HG03520 (cell line): Measurements from ENCODE around the gene PLEKHG4B.

Experiments used
- ATAC-seq: cut with Tn5 transposase; IDR thresholded peaks from one replicate; pipeline ENCODE4 v1.9.1; 2021; ENCODE audit warnings: mild to moderate bottlenecking, moderate library complexity; ENCODE audit not compliant: unreplicated experiment

PLEKHG4B gene

DNA sequence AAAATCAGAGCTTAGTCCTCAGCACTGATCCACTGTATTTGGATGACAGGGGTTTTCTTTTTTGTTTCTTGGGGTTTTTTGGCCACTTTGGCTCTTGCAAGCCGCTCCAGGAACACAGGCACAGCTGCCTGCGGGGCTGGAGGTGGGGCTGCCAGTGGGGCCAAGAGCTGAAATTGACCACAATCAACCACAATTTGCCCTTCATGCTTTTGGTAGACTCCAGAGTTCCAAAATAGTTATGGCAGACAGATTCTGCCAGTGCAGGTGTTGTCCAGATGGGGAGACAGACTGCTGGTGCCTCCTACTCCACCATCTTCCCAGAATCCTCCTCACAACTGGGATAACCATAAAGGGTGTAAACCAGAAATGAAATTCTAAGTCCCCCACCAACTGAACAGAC lies 36.5 kb downstream of the PLEKHG4B start:
- no peak for ATAC-seq

DNA sequence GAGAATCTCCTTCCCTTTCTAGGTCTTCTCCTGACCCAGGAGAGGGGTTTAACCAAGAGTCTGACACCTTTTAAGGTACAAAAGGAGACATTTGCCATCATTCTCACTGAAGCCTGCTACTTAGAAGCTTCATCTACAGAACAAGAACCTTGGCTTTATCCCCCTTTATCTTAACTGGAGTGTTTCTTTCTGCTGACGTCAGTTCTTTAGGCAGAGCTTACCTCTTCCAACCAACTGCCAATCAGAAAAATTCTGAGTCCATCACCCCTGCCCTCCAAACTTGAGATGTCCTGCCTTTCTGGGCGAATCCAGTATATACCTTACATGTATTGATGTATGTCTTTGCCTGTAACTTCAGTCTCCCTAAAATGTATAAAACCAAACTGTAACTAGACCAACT lies 37.2 kb downstream of the PLEKHG4B start:
- ATAC-seq: no peak

DNA sequence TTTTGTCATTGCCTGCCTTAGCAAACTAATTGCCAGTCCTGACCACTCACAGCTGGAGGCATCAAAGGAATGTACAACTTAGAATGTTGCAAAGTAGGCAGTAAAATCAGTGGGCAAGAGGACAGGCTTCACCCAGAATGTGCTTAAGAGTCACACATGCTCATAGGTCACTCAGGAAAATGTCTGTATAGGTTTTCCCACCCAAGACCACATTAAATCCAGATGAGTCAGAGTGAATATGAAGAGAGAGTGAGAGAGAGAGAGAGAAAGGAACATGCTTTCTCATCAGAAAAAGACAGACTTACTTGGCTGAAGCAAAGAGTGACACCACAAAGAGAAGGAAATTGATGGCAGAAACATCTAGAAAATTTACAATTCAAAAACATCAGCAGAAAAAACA lies 37.9 kb downstream of the PLEKHG4B start:
- ATAC-seq: no peak

DNA sequence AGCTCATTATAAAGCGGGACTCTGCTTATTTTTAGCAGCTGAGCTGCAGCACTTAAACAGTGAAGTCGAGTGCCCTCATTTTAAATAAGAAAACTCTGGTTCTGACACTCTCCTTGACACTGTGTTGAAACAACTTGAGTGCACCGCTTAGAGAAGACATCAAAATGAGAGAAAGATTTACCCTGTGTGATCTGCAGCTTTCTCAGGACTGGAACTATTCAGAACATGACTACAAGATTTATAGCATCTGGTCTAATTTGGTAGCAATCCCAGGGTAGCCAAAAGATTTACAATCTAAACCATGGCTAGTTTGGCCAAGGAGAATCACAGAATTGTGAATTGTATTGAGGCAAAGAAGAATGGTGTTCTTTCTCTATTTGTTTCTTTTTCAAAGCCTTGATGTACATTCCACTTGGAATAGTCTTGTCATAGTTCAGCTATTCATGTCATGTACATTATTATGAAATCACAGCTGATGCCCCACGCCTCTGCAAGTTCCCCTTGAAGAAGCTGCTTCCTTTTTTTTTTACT lies 38.7 kb downstream of the PLEKHG4B start:
- no peak for ATAC-seq

DNA sequence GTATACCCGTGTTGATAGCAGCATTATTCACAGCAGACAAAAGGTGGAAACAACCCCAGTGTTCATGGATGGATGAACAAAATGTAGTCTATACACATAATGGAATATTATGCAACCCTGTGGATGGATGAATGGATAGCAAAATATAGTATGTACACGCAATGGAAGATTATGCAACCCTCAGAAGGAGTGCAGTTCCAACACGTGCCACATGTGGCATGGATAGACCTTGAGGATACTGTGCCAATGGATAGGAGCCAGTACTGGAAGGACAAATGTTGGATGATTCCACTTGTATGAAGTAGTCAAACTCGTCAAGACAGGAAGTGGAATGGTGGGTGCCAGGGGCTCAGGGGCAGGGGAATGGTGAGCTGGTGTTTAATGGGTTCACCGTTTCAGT lies 44.9 kb downstream of the PLEKHG4B start:
- ATAC-seq: no peak

DNA sequence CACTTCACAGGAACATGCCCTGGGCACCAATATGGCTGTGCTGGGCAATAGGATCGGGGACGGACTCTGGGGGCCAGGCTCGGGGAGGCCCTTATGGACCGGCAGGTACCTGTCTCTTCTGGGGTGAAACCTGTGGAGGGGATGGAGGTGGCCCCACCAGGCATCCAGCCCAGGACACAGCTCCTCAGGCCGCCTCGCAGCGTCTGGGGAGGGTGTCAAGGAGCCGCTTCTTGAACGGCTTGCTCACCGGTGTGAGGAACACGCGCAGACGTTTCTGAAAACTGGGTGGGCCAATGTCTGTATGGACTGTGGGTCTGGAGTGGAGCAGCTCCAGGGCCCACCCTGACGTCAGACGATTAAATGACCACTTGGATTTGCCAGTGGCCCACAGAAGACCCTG lies 45.8 kb downstream of the PLEKHG4B start:
- ATAC-seq: no peak

DNA sequence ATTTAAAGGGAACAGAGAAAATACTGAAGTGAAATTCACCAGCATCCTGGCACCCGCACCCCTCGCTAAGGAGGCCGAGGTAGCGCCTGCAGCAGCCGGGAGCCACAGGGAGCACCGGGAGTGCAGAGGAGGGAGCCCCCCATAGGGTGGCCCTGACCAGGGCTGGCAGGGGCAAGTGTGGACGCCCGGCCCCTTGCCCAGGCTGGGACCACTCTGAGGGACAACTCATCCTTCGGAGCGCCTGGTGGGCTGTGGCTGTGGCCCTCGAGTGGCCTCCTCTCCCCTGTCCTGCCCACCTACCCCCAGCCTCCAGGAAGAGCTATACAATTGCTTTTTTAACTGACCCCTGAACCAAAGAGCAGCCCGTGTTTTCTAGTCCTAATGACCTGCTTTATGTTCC lies 47.0 kb downstream of the PLEKHG4B start:
- no peak for ATAC-seq

DNA sequence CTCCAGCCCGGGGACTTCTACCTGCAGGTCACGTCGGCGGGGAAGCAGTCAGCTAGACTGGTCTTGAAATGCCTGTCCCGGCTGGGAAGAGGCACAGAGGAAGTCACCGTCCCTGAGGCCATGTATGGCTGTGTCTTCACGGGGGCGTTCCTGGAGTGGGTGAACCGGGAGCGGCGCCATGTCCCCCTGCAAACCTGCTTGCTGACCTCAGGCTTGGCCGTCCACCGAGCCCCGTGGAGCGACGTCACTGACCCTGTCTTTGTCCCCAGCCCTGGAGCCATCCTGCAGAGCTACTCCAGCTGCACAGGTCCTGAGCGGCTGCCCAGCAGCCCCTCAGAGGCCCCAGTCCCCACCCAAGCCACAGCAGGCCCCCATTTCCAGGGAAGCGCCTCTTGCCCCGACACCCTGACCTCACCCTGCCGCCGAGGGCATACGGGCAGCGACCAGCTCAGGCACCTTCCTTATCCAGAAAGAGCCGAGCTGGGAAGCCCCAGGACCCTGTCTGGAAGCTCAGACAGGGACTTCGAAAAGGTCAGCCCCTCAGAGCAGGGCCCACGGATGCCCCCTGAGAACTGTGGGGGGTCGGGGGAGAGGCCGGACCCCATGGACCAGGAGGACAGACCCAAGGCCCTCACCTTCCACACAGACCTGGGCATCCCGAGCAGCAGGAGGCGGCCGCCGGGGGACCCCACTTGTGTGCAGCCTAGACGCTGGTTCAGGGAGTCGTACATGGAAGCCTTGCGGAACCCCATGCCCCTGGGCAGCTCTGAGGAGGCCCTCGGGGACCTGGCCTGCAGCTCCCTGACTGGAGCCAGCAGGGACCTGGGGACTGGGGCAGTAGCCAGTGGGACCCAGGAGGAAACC lies 47.8 kb downstream of the PLEKHG4B start:
- ATAC-seq: no peak

DNA sequence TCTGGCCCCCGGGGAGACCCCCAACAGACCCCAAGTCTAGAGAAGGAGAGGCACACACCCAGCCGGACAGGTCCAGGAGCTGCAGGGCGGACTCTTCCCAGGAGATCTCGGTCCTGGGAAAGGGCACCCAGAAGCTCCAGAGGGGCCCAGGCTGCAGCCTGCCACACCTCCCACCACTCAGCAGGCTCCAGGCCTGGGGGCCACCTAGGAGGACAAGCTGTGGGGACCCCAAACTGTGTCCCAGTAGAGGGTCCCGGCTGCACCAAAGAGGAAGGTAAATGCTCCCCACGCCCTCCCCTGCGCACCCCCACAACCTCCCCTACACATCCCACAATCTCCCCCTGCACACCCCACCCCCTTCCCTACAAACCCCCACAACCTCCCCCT lies 48.5 kb downstream of the PLEKHG4B start:
- ATAC-seq: no peak

DNA sequence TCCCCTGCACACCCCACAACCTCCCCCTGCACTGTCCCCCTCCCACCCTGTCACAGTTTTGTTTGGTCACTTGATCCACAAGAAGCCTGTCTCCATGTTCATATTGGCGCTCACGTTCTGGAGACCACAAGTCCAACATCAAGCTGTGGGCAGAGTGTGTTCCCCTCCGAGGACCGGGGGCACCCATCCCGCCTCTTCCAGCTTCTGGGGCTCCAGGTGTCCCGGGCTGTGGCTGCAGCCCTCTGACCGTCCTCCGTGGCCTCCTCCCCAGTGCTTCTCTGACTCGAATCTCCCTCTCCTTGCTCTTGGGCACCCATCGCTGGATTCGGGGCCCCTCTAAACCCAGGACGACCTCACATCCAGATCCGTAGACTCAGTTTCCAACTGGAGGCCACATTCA lies 49.2 kb downstream of the PLEKHG4B start:
- no peak for ATAC-seq

DNA sequence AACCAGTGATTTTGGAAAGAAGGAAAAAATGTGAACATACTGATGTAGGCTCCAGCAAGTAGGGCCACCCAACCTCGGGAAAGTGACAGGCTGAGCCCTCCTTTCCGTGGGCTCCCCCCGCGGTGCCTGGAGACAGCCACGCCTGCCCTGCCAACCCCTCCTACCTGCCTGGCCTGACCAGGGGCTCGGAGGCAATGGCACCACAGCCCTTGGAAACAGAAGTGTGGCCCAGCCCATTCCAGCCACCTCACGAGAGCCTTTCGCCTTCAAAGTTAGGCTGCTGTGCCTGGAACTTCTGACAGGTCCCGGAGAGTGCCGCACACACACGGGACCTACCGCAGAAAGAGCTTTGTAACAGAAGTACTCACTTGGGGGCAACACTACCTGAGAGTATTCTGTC lies 49.8 kb downstream of the PLEKHG4B start:
- ATAC-seq: no peak

DNA sequence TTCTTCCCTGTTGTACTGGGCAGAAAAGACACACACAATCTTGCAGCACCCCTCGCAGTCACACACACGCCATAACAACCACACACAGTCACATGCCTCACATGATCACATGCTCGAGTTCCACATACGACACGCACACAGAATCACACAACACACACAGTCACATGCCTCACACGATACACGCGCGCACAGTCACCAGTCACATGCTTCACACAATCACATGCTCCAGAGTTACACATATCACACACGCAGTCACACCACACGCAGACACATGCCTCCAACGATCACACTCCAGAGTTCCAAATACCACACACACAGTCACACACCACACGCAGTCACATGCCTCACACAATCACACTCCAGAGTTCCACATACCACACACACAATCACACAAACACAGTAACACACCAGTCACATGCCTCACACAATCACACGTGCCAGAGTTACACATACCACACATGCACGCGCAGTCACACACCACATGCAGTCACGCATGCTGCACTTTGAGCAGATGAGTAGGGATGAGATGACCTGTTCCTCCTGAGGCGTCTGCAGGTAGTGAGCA lies 50.4 kb downstream of the PLEKHG4B start:
- ATAC-seq: no peak

DNA sequence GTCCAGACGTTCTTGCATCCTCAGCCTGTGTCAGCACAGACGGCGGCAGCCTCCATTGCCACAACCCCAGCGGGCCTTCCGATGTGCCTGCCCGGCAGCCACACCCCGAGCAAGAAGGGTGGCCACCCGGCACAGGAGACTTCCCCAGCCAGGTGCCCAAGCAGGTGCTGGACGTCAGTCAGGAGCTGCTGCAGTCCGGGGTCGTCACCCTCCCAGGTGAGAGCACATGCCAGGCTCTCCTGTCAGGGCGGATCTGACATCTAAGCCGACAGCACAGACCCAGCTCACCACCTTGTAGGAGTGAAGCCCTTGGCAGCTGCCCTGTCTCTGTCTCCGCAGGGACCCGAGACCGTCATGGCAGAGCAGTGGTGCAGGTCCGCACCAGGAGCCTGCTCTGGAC lies 51.1 kb downstream of the PLEKHG4B start:
- no peak for ATAC-seq

DNA sequence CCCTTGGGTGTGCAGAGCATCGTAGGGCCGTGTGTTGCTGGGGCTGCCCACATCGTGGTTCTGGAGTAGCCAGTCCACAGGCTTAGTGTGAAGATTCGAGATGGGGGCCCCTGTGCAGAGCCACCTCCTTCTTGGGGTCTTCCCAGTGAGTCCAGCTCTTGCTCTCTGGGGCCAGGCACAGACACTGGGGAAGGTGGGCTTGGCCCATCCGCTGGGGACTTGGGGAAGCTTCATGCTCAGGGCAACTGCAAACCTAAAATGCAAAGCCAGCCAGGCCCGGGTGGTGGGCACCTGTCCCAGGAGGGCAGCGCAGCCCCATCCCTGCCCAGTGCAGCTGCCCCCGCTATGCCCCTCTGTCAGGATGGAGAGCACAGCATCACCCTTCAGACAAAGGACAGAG lies 53.0 kb downstream of the PLEKHG4B start:
- no peak for ATAC-seq

DNA sequence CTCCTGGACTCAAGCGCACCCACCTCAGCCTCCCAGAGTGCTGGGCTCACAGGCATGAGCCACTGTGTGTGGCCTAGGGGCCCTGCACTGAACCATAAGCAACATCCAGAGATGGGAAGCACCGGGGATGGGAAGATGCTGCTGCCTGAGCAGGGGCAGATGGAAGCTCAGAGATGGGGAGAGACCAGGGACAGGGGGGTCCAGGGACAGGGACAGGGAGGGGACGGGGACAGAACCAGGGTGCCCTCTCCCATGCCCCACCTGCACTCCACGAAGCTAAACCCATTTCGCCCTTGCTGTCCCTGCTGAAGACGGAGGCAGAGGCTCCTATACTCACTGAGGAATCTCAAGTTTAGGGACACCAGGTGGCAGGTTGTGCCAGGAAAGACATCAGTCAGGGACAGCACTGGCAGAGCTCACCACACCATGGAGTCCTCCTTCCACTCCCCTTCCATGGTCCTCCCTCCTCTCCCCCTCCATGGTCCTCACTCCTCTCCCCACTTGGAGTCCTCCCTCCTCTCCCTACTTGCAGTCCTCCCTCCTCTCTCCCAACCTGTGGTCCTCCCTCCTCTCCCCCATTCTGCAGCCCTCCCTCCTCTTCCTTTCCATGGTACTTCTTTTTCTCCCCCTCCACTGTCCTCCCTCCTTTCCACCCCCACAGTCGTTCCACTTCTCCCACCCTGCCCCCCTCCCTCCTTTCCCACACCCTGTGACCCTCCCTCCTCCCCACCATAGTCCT lies 53.8 kb downstream of the PLEKHG4B start:
- ATAC-seq: no peak

DNA sequence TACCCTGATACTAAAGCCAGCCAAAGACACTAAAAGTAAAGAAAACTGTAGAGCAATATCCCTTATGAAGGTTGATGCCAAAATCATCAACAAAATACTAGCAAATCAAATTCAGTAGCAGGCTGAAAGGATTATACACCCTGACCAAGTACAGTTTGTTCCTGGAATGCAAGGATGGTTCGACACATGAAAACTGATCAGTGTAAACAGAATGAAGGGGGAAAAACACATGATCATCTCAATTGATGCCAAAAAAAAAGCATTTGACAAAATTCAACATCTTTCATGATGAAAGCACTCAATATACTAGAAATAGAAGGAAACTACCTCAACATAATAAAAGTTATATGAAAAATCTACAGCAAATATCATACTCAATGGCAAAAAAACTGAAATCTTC lies 55.8 kb downstream of the PLEKHG4B start:
- no peak for ATAC-seq

DNA sequence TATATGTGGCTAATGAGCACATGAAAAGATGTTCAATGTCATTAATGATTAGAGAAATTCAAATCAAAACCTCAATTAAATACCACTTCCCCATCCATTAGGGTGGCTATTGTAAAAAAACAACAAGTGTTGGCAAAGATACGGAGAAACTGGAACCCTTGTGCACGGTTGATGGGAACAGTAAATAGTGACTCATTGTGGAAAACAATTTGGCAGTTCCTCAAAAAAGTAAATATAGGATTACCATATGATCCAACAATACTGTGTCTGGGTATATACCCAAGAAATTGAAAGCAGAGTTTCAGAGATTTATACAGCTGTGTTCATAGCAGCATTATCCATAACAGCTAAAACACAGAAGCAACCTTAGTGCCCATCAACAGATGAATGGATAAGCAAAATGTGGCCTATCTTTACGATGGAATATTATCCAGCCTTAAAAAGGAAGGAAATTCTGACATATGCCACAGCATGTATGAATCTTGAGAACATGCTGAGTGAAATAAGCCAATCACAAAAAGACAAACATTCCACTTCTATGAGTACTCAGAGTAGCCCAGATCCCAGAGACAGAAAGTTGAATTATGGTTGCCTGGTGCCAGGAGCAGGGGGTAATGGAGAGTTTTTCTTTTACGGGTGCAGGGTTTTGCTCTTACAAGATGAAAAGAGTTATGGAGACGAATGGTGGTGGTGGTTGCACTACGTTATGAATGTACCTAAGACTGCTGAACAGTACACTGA lies 57.9 kb downstream of the PLEKHG4B start:
- ATAC-seq: no peak

DNA sequence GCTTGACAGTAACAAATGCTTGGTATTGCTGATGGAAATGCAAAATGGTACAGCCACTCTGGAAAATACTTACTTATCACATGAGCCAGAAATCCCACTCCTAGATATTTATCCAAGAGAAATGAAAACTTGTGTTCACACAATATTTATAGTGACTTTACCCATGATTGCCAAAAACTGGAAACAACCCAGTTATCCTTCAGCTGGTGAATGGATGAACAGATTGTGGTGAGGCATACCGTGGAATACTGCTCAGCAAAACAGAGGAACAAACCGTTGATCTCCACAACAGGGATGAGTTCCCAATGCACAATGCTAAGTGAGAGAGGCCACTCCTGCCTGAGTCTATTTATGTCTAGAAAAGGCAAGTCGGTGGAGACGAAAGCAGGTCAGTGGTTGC lies 58.8 kb downstream of the PLEKHG4B start:
- no peak for ATAC-seq

DNA sequence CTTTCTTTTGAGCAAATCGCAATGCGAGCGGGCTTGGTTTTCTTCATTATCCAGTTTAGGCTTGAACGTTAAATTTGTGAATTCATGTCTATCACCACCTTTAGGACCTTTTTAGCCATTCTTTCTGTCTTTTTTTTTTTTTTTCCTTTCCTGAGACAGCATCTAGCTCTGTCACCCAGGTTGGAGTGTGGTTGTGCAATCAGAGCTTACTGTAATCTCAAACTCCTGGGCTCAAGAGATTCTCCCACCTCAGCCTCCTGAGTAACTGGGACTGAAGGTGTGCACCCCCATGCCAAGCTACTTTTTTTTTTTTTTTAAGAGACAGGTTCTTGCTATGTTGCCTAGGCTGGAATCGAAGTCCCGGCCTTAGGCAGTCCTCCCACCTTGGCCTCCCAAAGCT lies 60.1 kb downstream of the PLEKHG4B start:
- ATAC-seq: no peak

DNA sequence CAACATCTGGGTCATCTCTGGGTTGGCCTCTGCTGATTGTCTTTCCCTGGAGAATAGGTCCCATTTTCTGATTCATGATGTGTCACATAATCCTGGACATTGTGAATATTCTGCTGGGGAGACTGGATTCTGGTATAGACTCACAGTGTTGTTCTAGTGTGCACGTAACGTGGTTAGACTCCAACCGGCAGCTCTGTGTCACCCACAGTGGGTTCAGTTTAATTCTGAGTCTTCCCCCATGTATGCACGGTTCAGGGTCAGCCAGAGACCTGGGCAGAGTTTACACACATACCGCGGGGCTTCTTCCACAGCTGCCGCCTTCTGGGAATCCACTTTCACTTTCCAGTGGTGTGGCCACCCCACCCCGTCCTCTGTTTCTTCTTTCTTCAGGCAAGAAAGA lies 61.3 kb downstream of the PLEKHG4B start:
- no peak for ATAC-seq

DNA sequence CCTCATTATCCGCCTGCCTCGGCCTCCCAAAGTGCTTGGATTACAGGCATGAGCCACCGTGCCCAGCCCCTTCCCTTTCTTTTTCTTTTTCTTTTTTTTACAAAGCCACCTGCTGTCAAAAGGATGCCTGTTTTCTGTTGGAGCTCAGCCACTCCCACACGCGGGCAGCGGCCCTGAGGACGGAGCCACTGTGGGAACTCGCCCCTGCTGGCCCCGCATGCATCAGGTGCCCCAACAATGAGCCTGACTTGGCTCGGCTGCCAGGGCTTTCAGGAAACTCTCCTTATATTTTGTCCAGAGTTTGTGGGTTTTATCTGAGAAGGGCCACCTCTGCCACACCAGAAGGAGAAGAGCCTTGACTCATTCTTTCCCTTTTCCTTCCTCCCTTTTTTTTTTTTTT lies 62.3 kb downstream of the PLEKHG4B start:
- no peak for ATAC-seq
